Osteoblast (primary cell): ENCODE data around the gene MAP3K15. TPM values are rescaled to one million over a fixed set of nuclear protein-coding genes. Genes with fewer than 3 reads are reported as not detected.

Experiments used
- DNase-seq: peaks from one replicate; pipeline ENCODE4 v3.0.0; 2011; ENCODE audit warnings: low spot score, mixed read lengths; ENCODE audit not compliant: insufficient read length; ENCODE audit errors: missing footprints
- H2AFZ ChIP-seq: 2 replicates; pipeline ENCODE4 v1.6.0; 2011; ENCODE audit warnings: mild to moderate bottlenecking, low read length
- H3K27ac ChIP-seq: 2 replicates; pipeline ENCODE4 v1.5.1; 2011; ENCODE audit warnings: mild to moderate bottlenecking, low read depth, low read length, moderate library complexity
- H3K27me3 ChIP-seq: 2 replicates; pipeline ENCODE4 v1.6.0; 2012; ENCODE audit warnings: mild to moderate bottlenecking, control low read depth, inconsistent platforms, low read length, moderate library complexity; ENCODE audit not compliant: insufficient read depth
- H3K36me3 ChIP-seq: 2 replicates; pipeline ENCODE4 v1.5.1; 2011; ENCODE audit warnings: mild to moderate bottlenecking, low read length, control low read depth, moderate library complexity; ENCODE audit not compliant: insufficient read depth
- H3K4me1 ChIP-seq: 2 replicates; pipeline ENCODE4 v1.5.1; 2011; ENCODE audit warnings: mild to moderate bottlenecking, low read length, control low read depth, moderate library complexity; ENCODE audit not compliant: insufficient read depth
- H3K4me2 ChIP-seq: 2 replicates; pipeline ENCODE4 v1.6.0; 2011; ENCODE audit warnings: mild to moderate bottlenecking, low read length; ENCODE audit not compliant: insufficient read depth
- H3K4me3 ChIP-seq: fragments of 200-600 bp; sonication (generic); 3 replicates; pipeline ENCODE4 v1.5.1; 2012; ENCODE audit warnings: mild to moderate bottlenecking, low read length, inconsistent platforms; ENCODE audit not compliant: insufficient read depth
- H3K79me2 ChIP-seq: 2 replicates; pipeline ENCODE4 v1.6.0; 2012; ENCODE audit warnings: mild to moderate bottlenecking, low read length, control low read depth, inconsistent platforms; ENCODE audit not compliant: insufficient read depth
- H3K9me3 ChIP-seq: 2 replicates; pipeline ENCODE4 v1.5.1; 2011; ENCODE audit warnings: low read depth, low read length, control low read depth
- H4K20me1 ChIP-seq: 2 replicates; pipeline ENCODE4 v1.6.0; 2012; ENCODE audit warnings: mild to moderate bottlenecking, low read length, control low read depth; ENCODE audit not compliant: insufficient read depth
- total RNA-seq: library from RNA; depleted of rRNA; stranded (reverse); fragments of >200 nt; gene quantifications from 2 replicates; pipeline ENCODE4 v1.2.3, GENCODE V29; 2012
- TF ChIP-seq, protein P1 (sequence below): IDR thresholded peaks from 2 replicates; pipeline ENCODE4 v1.5.1; 2011; ENCODE audit warnings: mild to moderate bottlenecking, low read depth, low read length, moderate library complexity; ENCODE audit errors: extremely low read depth

The MAP3K15 gene
- total RNA-seq, 1 donor = under 0.01 TPM

GRCh38 chrX:19541196-19541595, 25.9 kb upstream of the MAP3K15 start:
- Histone ChIP-seq H3K4me1 (no peaks in the 10 kb centered on the region), H3K27me3 (no peaks in the 10 kb centered on the region), H3K27ac (no peak overlapping the region), H3K9me3 (no peaks in the 10 kb centered on the region), H4K20me1 (no peaks in the 10 kb centered on the region), H3K79me2 (no peaks in the 10 kb centered on the region), H3K4me2 (no peak overlapping the region), H3K36me3 (no peaks in the 10 kb centered on the region), H2AFZ (no peak overlapping the region), H3K4me3 (no peak overlapping the region)
- TF ChIP-seq, protein P1, sequence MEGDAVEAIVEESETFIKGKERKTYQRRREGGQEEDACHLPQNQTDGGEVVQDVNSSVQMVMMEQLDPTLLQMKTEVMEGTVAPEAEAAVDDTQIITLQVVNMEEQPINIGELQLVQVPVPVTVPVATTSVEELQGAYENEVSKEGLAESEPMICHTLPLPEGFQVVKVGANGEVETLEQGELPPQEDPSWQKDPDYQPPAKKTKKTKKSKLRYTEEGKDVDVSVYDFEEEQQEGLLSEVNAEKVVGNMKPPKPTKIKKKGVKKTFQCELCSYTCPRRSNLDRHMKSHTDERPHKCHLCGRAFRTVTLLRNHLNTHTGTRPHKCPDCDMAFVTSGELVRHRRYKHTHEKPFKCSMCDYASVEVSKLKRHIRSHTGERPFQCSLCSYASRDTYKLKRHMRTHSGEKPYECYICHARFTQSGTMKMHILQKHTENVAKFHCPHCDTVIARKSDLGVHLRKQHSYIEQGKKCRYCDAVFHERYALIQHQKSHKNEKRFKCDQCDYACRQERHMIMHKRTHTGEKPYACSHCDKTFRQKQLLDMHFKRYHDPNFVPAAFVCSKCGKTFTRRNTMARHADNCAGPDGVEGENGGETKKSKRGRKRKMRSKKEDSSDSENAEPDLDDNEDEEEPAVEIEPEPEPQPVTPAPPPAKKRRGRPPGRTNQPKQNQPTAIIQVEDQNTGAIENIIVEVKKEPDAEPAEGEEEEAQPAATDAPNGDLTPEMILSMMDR = no peak
- DNase-seq = no peak

- Histone ChIP-seq H3K4me1 (no peaks in the 10 kb centered on the region), H3K79me2 (no peaks in the 10 kb centered on the region), H3K4me3 (no peak overlapping the region), H4K20me1 (no peaks in the 10 kb centered on the region), H3K9me3 (no peaks in the 10 kb centered on the region), H2AFZ (no peak overlapping the region), H3K27ac (no peak overlapping the region), H3K27me3 (no peaks in the 10 kb centered on the region), H3K4me2 (no peak overlapping the region), H3K36me3 (no peaks in the 10 kb centered on the region)
- no peak for DNase-seq
- TF ChIP-seq, protein P1 = no peak
Measured at GRCh38 chrX:19540076-19540475, 24.8 kb upstream of the MAP3K15 start.

GRCh38 chrX:19539665-19540064, 24.4 kb upstream of the MAP3K15 start:
- Histone ChIP-seq H3K9me3 (no peaks in the 10 kb centered on the region), H2AFZ (no peak overlapping the region), H3K36me3 (no peaks in the 10 kb centered on the region), H3K79me2 (no peaks in the 10 kb centered on the region), H3K4me3 (no peak overlapping the region), H3K4me2 (no peak overlapping the region), H3K27me3 (no peaks in the 10 kb centered on the region), H4K20me1 (no peaks in the 10 kb centered on the region), H3K27ac (no peak overlapping the region), H3K4me1 (no peaks in the 10 kb centered on the region)
- no peak for DNase-seq
- TF ChIP-seq, protein P1 = no peak

- no peaks in the 10 kb centered on the region for H3K9me3 ChIP-seq
Measured at GRCh38 chrX:19535476-19535875, 20.2 kb upstream of the MAP3K15 start.

More at GRCh38 chrX:19535476-19535875, 20.2 kb upstream of the MAP3K15 start:
- Histone ChIP-seq H3K4me3 (no peak overlapping the region), H3K4me1 (no peaks in the 10 kb centered on the region), H3K79me2 (no peaks in the 10 kb centered on the region), H2AFZ (no peak overlapping the region), H3K27me3 (no peaks in the 10 kb centered on the region), H3K27ac (no peak overlapping the region), H4K20me1 (no peaks in the 10 kb centered on the region), H3K36me3 (no peaks in the 10 kb centered on the region), H3K4me2 (no peak overlapping the region)
- TF ChIP-seq, protein P1 = peak; percentile 48
- peak; percentile 62 for DNase-seq
